Measurements from ENCODE around the gene GOLM1.

DNA sequence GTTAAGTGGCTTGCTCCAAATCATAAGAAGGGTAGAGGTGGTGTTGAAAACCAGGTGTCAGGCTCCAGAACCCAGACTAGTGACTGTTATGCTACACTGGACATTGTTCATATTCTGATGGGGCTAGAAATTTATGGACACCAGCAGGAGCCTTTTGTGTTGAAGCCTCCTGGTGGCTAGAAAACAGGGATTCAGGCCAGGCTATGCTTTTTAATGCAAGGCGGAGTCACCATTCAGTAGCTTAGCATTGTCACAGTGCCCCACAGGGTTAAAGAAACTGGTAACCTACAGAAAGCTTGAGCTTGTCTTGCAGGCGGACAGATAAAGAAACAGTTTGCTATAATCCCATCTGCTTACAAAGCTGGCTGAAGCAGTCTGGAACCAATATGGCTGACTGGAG is 23.0 kb upstream of the GOLM1 start:
- TF ChIP-seq CTCF (IDR thresholded peaks at IDR 0.05) (no peak), ZBTB21 (CRISPR knock-in tag; IDR thresholded peaks at IDR 0.05; ENCODE audit: borderline replicate concordance) (no peak), ZNF263 (CRISPR knock-in tag; IDR thresholded peaks at IDR 0.05; ENCODE audit: low read depth) (no peak), USF1 (CRISPR knock-in tag; IDR thresholded peaks at IDR 0.05) (no peak), FOXJ3 (CRISPR knock-in tag; IDR thresholded peaks at IDR 0.05; ENCODE audit: borderline replicate concordance) (no peak), TCF7 (CRISPR knock-in tag; IDR thresholded peaks at IDR 0.05; ENCODE audit: low read depth) (no peak), NR2C2 (CRISPR knock-in tag; IDR thresholded peaks at IDR 0.05) (no peak), TEAD4 (CRISPR knock-in tag; IDR thresholded peaks at IDR 0.05) (no peak), JUN (CRISPR knock-in tag; IDR thresholded peaks at IDR 0.05) (no peak)
